ENCODE data around the gene CIAO3.

The CIAO3 gene

DNA sequence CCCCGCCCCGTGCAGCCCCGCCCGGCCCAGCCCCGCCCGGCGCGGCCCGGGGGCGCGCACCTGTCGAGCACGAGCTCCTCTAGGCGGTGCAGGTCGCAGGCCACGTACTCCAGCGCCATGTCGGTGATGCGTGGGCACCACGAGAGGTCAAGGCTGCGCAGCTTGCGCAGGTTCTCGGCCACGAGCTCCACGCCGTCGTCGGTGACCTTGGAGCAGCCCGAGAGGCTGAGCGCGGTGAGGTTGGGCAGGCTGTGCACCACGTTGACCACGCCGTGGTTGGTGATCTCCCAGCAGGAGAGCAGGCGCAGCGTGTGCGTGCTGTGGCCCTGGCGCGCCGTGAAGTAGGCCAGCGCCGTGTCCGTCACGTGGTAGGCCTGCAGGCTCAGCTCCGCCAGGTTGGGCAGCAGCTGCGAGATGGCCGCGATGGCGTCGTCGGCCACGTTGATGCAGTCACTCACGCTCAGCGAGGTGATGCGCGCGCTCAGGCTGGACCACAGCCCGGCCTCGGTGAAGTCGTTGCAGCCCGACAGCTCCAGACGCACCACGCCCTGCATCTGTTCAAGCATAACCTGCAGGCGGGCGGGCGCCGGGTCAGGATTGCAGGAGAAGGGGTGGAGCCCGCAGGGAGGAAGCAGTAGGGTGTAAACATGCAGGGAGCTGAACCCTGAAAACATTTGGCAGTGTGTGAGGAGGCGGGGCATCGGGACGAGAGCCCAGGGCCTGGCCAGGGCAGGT lies 45.3 kb downstream of the CIAO3 start (continued):
- TF ChIP-seq, protein P1, sequence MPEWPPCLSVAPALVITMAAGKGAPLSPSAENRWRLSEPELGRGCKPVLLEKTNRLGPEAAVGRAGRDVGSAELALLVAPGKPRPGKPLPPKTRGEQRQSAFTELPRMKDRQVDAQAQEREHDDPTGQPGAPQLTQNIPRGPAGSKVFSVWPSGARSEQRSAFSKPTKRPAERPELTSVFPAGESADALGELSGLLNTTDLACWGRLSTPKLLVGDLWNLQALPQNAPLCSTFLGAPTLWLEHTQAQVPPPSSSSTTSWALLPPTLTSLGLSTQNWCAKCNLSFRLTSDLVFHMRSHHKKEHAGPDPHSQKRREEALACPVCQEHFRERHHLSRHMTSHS (tag by site-specific recombination; IDR thresholded peaks at IDR 0.05), result no peak
- TF ChIP-seq ZNF791 (tag by site-specific recombination; IDR thresholded peaks at IDR 0.05) (no peak), KLF9 (tag by site-specific recombination; IDR thresholded peaks at IDR 0.05; ENCODE audit: low read depth) (peak; percentile 18; the same call in 1 of the 2 replicates), ZNF585B (tag by site-specific recombination; IDR thresholded peaks at IDR 0.05) (no peak), YY1 (tag by site-specific recombination; IDR thresholded peaks at IDR 0.05) (peak; percentile 71; the same call in 1 of the 2 replicates), ZNF768 (tag by site-specific recombination; IDR thresholded peaks at IDR 0.05) (no peak), ZNF529 (tag by site-specific recombination; IDR thresholded peaks at IDR 0.05; ENCODE audit: insufficient replicate concordance) (no peak), ZNF132 (tag by site-specific recombination; IDR thresholded peaks at IDR 0.05; ENCODE audit: borderline replicate concordance) (no peak), ZNF354C (tag by site-specific recombination; IDR thresholded peaks at IDR 0.05; ENCODE audit: borderline replicate concordance, low read depth) (no peak), ZNF623 (tag by site-specific recombination; IDR thresholded peaks at IDR 0.05) (no peak), ZNF24 (tag by site-specific recombination; IDR thresholded peaks at IDR 0.05) (no peak; the same call in 1 of the 2 replicates), ZNF785 (tag by site-specific recombination; IDR thresholded peaks at IDR 0.05) (peak; percentile 35; the same call in 1 of the 2 replicates), REPIN1 (tag by site-specific recombination; IDR thresholded peaks at IDR 0.05; ENCODE audit: low read depth) (no peak), ZBTB1 (tag by site-specific recombination; IDR thresholded peaks at IDR 0.05) (no peak), ZNF239 (tag by site-specific recombination; IDR thresholded peaks at IDR 0.05) (no peak), GLI4 (tag by site-specific recombination; IDR thresholded peaks at IDR 0.05) (no peak), GLIS1 (tag by site-specific recombination; IDR thresholded peaks at IDR 0.05) (peak; percentile 75), SP2 (tag by site-specific recombination; IDR thresholded peaks at IDR 0.05) (peak; percentile 69), ZNF626 (tag by site-specific recombination; IDR thresholded peaks at IDR 0.05) (no peak), ZNF404 (tag by site-specific recombination; IDR thresholded peaks at IDR 0.05) (no peak), WT1 (tag by site-specific recombination; IDR thresholded peaks at IDR 0.05) (no peak), ZNF140 (tag by site-specific recombination; IDR thresholded peaks at IDR 0.05) (no peak), SP3 (tag by site-specific recombination; IDR thresholded peaks at IDR 0.05) (0 out of 2 replicates have a peak, but pooled peaks have one; percentile 40), HOXD13 (CRISPR knock-in tag; IDR thresholded peaks at IDR 0.05; ENCODE audit: borderline replicate concordance) (no peak), ZFP41 (tag by site-specific recombination; IDR thresholded peaks at IDR 0.05; ENCODE audit: borderline replicate concordance) (no peak)
- TF ChIP-seq, protein P2, sequence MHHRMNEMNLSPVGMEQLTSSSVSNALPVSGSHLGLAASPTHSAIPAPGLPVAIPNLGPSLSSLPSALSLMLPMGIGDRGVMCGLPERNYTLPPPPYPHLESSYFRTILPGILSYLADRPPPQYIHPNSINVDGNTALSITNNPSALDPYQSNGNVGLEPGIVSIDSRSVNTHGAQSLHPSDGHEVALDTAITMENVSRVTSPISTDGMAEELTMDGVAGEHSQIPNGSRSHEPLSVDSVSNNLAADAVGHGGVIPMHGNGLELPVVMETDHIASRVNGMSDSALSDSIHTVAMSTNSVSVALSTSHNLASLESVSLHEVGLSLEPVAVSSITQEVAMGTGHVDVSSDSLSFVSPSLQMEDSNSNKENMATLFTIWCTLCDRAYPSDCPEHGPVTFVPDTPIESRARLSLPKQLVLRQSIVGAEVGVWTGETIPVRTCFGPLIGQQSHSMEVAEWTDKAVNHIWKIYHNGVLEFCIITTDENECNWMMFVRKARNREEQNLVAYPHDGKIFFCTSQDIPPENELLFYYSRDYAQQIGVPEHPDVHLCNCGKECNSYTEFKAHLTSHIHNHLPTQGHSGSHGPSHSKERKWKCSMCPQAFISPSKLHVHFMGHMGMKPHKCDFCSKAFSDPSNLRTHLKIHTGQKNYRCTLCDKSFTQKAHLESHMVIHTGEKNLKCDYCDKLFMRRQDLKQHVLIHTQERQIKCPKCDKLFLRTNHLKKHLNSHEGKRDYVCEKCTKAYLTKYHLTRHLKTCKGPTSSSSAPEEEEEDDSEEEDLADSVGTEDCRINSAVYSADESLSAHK (tag by site-specific recombination; IDR thresholded peaks at IDR 0.05), result no peak
- TF ChIP-seq, protein P3, sequence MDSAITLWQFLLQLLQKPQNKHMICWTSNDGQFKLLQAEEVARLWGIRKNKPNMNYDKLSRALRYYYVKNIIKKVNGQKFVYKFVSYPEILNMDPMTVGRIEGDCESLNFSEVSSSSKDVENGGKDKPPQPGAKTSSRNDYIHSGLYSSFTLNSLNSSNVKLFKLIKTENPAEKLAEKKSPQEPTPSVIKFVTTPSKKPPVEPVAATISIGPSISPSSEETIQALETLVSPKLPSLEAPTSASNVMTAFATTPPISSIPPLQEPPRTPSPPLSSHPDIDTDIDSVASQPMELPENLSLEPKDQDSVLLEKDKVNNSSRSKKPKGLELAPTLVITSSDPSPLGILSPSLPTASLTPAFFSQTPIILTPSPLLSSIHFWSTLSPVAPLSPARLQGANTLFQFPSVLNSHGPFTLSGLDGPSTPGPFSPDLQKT (IDR thresholded peaks at IDR 0.05; ENCODE audit: borderline replicate concordance, low read depth, low read length), result no peak
- TF ChIP-seq, protein P4, sequence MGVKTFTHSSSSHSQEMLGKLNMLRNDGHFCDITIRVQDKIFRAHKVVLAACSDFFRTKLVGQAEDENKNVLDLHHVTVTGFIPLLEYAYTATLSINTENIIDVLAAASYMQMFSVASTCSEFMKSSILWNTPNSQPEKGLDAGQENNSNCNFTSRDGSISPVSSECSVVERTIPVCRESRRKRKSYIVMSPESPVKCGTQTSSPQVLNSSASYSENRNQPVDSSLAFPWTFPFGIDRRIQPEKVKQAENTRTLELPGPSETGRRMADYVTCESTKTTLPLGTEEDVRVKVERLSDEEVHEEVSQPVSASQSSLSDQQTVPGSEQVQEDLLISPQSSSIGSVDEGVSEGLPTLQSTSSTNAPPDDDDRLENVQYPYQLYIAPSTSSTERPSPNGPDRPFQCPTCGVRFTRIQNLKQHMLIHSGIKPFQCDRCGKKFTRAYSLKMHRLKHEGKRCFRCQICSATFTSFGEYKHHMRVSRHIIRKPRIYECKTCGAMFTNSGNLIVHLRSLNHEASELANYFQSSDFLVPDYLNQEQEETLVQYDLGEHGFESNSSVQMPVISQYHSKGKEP (tag by site-specific recombination; IDR thresholded peaks at IDR 0.05), result peak; percentile 95
- TF ChIP-seq, protein P5, sequence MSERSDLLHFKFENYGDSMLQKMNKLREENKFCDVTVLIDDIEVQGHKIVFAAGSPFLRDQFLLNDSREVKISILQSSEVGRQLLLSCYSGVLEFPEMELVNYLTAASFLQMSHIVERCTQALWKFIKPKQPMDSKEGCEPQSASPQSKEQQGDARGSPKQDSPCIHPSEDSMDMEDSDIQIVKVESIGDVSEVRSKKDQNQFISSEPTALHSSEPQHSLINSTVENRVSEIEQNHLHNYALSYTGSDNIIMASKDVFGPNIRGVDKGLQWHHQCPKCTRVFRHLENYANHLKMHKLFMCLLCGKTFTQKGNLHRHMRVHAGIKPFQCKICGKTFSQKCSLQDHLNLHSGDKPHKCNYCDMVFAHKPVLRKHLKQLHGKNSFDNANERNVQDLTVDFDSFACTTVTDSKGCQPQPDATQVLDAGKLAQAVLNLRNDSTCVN (tag by site-specific recombination; optimal IDR thresholded peaks at IDR 0.05), result peak; percentile 92
- TF ChIP-seq, protein P6, sequence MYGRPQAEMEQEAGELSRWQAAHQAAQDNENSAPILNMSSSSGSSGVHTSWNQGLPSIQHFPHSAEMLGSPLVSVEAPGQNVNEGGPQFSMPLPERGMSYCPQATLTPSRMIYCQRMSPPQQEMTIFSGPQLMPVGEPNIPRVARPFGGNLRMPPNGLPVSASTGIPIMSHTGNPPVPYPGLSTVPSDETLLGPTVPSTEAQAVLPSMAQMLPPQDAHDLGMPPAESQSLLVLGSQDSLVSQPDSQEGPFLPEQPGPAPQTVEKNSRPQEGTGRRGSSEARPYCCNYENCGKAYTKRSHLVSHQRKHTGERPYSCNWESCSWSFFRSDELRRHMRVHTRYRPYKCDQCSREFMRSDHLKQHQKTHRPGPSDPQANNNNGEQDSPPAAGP (tag by site-specific recombination; IDR thresholded peaks at IDR 0.05), result peak; percentile 75
- TF ChIP-seq, protein P7, sequence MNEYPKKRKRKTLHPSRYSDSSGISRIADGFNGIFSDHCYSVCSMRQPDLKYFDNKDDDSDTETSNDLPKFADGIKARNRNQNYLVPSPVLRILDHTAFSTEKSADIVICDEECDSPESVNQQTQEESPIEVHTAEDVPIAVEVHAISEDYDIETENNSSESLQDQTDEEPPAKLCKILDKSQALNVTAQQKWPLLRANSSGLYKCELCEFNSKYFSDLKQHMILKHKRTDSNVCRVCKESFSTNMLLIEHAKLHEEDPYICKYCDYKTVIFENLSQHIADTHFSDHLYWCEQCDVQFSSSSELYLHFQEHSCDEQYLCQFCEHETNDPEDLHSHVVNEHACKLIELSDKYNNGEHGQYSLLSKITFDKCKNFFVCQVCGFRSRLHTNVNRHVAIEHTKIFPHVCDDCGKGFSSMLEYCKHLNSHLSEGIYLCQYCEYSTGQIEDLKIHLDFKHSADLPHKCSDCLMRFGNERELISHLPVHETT (tag by site-specific recombination; IDR thresholded peaks at IDR 0.05), result no peak
